B cell (primary cell): ENCODE data around the gene SPHK1. TPM values are rescaled to one million over a fixed set of nuclear protein-coding genes. Genes with fewer than 3 reads are reported as not detected.

Experiments used
- ATAC-seq: fragments of 200-7000 bp; cut with Tn5 transposase; one replicate; pipeline ENCODE4 v1.10.0; 2021; ENCODE audit warnings: low read depth, mild to moderate bottlenecking, moderate number of reproducible peaks, moderate library complexity
- CTCF ChIA-PET: fragments of 350-600 bp; sonication (Branson Sonifier 250); formaldehyde crosslinking; loops from one replicate; lab custom pipeline; 2021; ENCODE audit warnings: antibody characterized with exemption, inconsistent platforms; lab: Charles Lee
- POLR2A ChIA-PET: fragments of 350-600 bp; sonication (Branson Sonifier 250); formaldehyde crosslinking; loops from one replicate; lab custom pipeline; 2021; ENCODE audit warnings: antibody characterized with exemption; lab: Charles Lee
- DNase-seq: peaks from one replicate; pipeline ENCODE4 v3.0.0; 2013
- H2AFZ ChIP-seq: 2 replicates; pipeline ENCODE4 v1.6.1; 2012; ENCODE audit warnings: mild to moderate bottlenecking, low read depth, low read length; ENCODE audit not compliant: insufficient read depth, poor library complexity, severe bottlenecking
- H3K27ac ChIP-seq, 2 donors: 1 replicate in 1 of 2; 2 replicates in 1 of 2; pipeline ENCODE4 v1.5.1; 2012 to 2013; ENCODE audit warnings: low read length in 2 of 2, mild to moderate bottlenecking in 2 of 2, moderate library complexity in 1 of 2
- H3K27me3 ChIP-seq, 4 experiments: fragments of 200-600 bp in 1 of 4; sonication (generic) in 1 of 4; replicated peaks in 1 of 4; 1 replicate in 2 of 4; 2 replicates in 2 of 4; pipeline versions ENCODE4 v1.6.1 to v1.7.0; 2013 to 2016; ENCODE audit warnings: low read length in 3 of 4, mild to moderate bottlenecking in 2 of 4, mixed read lengths in 1 of 4, moderate library complexity in 1 of 4; ENCODE audit not compliant: insufficient read depth in 4 of 4, control insufficient read depth in 3 of 4; ENCODE audit errors: control extremely low read depth in 1 of 4
- H3K36me3 ChIP-seq, 2 experiments: replicated peaks in 1 of 2; 1 replicate in 1 of 2; 2 replicates in 1 of 2; pipeline versions ENCODE4 v1.6.1 to v1.7.1; 2013; ENCODE audit warnings: low read length in 1 of 2; ENCODE audit not compliant: insufficient read depth in 2 of 2, control insufficient read depth in 1 of 2; ENCODE audit errors: control extremely low read depth in 1 of 2, extremely low read depth in 1 of 2
- H3K4me1 ChIP-seq, 2 donors: fragments of 200-600 bp in 1 of 2; sonication (generic) in 1 of 2; 1 replicate in 1 of 2; 2 replicates in 1 of 2; pipeline versions ENCODE4 v1.5.1 to v1.6.1; 2013 to 2017; ENCODE audit warnings: low read length in 2 of 2; ENCODE audit not compliant: control insufficient read depth in 2 of 2, insufficient read depth in 2 of 2
- H3K4me2 ChIP-seq: replicated peaks from 2 replicates; pipeline ENCODE3; 2012; ENCODE audit warnings: mild to moderate bottlenecking, low read depth, low read length; ENCODE audit not compliant: poor library complexity, severe bottlenecking
- H3K4me3 ChIP-seq, 5 experiments: fragments of 200-600 bp in 1 of 5; sonication (generic) in 1 of 5; 1 replicate in 3 of 5; 2 replicates in 2 of 5; pipeline versions ENCODE4 v1.5.1 to v1.7.0; 2011 to 2016; ENCODE audit warnings: low read length in 4 of 5, mild to moderate bottlenecking in 4 of 5, low read depth in 2 of 5, control low read depth in 1 of 5, moderate library complexity in 1 of 5; ENCODE audit not compliant: insufficient read depth in 1 of 5; ENCODE audit errors: control extremely low read depth in 1 of 5, extremely low read depth in 1 of 5
- H3K79me2 ChIP-seq: fragments of 200-600 bp; sonication (generic); one replicate; pipeline ENCODE4 v1.6.0; 2016; ENCODE audit warnings: low read length; ENCODE audit not compliant: control insufficient read depth, insufficient read depth
- H3K9ac ChIP-seq: fragments of 200-600 bp; sonication (generic); 2 replicates; pipeline ENCODE4 v1.6.1; 2017; ENCODE audit warnings: mild to moderate bottlenecking, low read length, moderate library complexity
- H3K9me3 ChIP-seq, 3 donors: one replicate each; pipeline versions ENCODE4 v1.6.1 to v1.7.1; 2013; ENCODE audit warnings: low read length in 2 of 3; ENCODE audit not compliant: control insufficient read depth in 2 of 3, insufficient read depth in 1 of 3; ENCODE audit errors: control extremely low read depth in 1 of 3
- H4K20me1 ChIP-seq: 2 replicates; pipeline ENCODE4 v1.6.0; 2012; ENCODE audit warnings: mild to moderate bottlenecking, low read length; ENCODE audit not compliant: insufficient read depth, control insufficient read depth, poor library complexity, severe bottlenecking
- H3K27ac Mint-ChIP-seq: one replicate; pipeline ENCODE4 v1.8.0; 2021; ENCODE audit warnings: mixed read lengths
- H3K27me3 Mint-ChIP-seq: one replicate; pipeline ENCODE4 v1.8.0; 2021; ENCODE audit warnings: mixed read lengths
- H3K4me1 Mint-ChIP-seq: one replicate; pipeline ENCODE4 v1.8.0; 2021; ENCODE audit warnings: mixed read lengths
- H3K4me3 Mint-ChIP-seq: one replicate; pipeline ENCODE4 v1.8.0; 2021; ENCODE audit warnings: mixed read lengths
- H3K9me3 Mint-ChIP-seq: one replicate; pipeline ENCODE4 v1.8.0; 2022; ENCODE audit warnings: mixed read lengths; ENCODE audit not compliant: insufficient read depth
- CTCF ChIP-seq: fragments of 200-600 bp; IDR thresholded peaks from one replicate; pipeline ENCODE4 v1.8.0; 2022; ENCODE audit warnings: antibody characterized with exemption, mild to moderate bottlenecking
- EZH2 ChIP-seq: IDR thresholded peaks from 2 replicates; pipeline ENCODE4 v1.6.1; 2012; ENCODE audit warnings: borderline replicate concordance, low read depth, mild to moderate bottlenecking, moderate library complexity, low read length; ENCODE audit not compliant: insufficient read depth, poor library complexity, severe bottlenecking
- WGBS: methylation state at CpG from one replicate; pipeline ENCODE4 v1.1.5; 2013; ENCODE audit warnings: missing lambda C conversion rate; ENCODE audit not compliant: insufficient coverage; 5-methylcytosine and 5-hydroxymethylcytosine counted together
- intact Hi-C: fragments of 100-400 bp; cut with micrococcal nuclease; formaldehyde crosslinking; loops from one replicate; pipeline ENCODE4 v1.10.0; 2022
- polyA plus RNA-seq: library from polyadenylated mRNA; depleted of rRNA; stranded (reverse); fragments of >200 nt; gene quantifications from 2 replicates; pipeline ENCODE4 v1.2.3, GENCODE V29; 2012
- total RNA-seq, 2 donors: library from RNA; stranded (reverse); fragments of 120-200 nt in 1 of 2; gene quantifications; 1 replicate in 1 of 2; 2 replicates in 1 of 2; pipeline versions ENCODE4 v1.2.3 to v1.2.4, GENCODE V29; 2013 to 2022

The SPHK1 gene
- total and polyA plus RNA-seq, 2 donors (not counting 1 experiment from before 2014, with no cell fraction given), result 1.1 to 2.4 TPM

DNA sequence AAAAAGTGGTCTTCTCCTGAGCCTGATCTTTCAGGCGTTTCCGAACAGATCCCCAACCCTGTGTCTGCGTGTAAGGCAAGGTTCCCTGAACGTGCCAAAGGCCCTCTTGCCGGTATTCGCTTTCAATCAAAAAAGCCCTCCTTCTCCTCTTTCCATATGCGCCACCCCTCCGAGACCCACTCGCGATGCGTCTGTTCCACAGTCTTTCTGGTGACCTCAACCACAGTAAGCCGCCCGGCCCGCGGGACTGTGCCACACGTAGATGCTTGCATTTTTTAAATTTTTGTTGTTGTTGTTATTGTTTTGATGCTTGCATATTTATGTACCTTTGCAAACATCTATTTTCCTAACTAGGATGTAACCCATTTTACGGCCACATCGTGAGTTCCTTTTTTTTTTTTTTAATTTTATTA is 30.1 kb upstream of the SPHK1 start:
- 0% methylated on average over 9 of the region's 18 CpGs for WGBS
- H4K20me1 ChIP-seq, result no peaks in the 10 kb centered on the region
- H3K27ac ChIP-seq, result peak overlapping the region in 1 of 2 donors; percentile 94
- no peaks in the 10 kb centered on the region for H3K9me3 ChIP-seq
- Mint-ChIP-seq H3K9me3 (no peaks in the 10 kb centered on the region), H3K27me3 (no peaks in the 10 kb centered on the region), H3K27ac (peak overlapping the region; percentile 99), H3K4me3 (peak overlapping the region; percentile 99), H3K4me1 (peaks cover 27% of the 10 kb centered on the region)
- ChIA-PET POLR2A (interaction anchor here (0.6 to 2.0 kb wide), 5 partner anchors 30 to 386 kb away, joined by 3 to 11 read pairs (median 4); no protein-coding TSS in a partner anchor), CTCF (interaction anchor here (0.8 to 3.9 kb wide), 4 partner anchors 30 to 148 kb away, joined by 4 to 32 read pairs (median 10); partner anchors contain the start of gene SPHK1)
- intact Hi-C loops, result loop anchor here (1.0 to 5.0 kb wide), 5 partner anchors 30 to 788 kb away; partner anchors contain the start of genes RECQL5, RHBDF2, SAP30BP and SEC14L1
- peak; percentile 0 for ATAC-seq
- peak overlapping the region; percentile 96 for H2AFZ ChIP-seq
- H3K4me3 ChIP-seq, result peak overlapping the region; percentile 53 to 88 (median 68)
- no peaks in the 10 kb centered on the region for H3K27me3 ChIP-seq
- DNase-seq, result no peak
- TF ChIP-seq EZH2 (no peak), CTCF (no peak)
- H3K4me2 ChIP-seq, result peak overlapping the region; percentile 97
- H3K9ac ChIP-seq, result peak overlapping the region; percentile 77
- no peaks in the 10 kb centered on the region for H3K36me3 ChIP-seq
- peaks cover 13% of the 10 kb centered on the region for H3K79me2 ChIP-seq
- H3K4me1 ChIP-seq, result peaks cover 7 to 16% of the 10 kb centered on the region in 2 donors

DNA sequence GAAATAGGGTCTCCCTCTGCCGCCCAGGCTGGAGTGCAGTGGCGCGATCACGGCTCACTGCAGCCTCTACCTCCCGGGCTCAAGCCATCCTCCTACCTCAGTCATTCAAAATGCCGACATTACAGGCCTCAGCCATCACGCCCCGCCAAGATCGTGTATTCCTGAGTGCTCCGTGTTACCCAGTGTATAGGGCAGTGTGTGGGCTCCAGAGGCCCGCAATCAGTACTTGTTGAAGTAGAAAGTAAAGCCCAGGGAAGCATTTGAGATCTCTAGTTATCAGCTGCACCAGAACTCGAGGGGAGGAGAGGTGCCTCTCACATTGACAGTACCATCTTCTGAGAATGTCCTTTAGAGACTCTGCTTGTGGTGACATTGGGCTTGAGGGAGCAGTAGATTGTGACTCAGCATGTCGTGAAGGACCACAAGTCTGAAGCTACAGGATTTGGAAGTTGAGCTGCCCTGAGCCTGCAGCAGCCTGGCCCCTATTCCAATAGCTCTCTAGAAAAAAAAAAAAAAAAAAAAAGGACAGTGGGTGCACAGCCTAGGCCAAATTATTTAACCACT is 29.6 kb upstream of the SPHK1 start:
- 48% methylated on average over 7 of the region's 13 CpGs for WGBS
- H4K20me1 ChIP-seq, result no peaks in the 10 kb centered on the region
- no peak overlapping the region for H3K4me3 ChIP-seq
- H3K4me2 ChIP-seq, result peak overlapping the region; percentile 97
- Mint-ChIP-seq H3K4me1 (peaks cover 27% of the 10 kb centered on the region), H3K27me3 (no peaks in the 10 kb centered on the region), H3K9me3 (no peaks in the 10 kb centered on the region), H3K27ac (peak overlapping the region; percentile 1), H3K4me3 (peak overlapping the region; percentile 99)
- peaks cover 7 to 16% of the 10 kb centered on the region in 2 donors for H3K4me1 ChIP-seq
- ChIA-PET POLR2A (interaction anchor here (0.6 to 2.0 kb wide), 2 partner anchors 43 to 706 kb away, joined by 6 read pairs; no protein-coding TSS in a partner anchor), CTCF (interaction anchor here (3.0 to 3.9 kb wide), 2 partner anchors 30 to 43 kb away, joined by 15 to 32 read pairs; partner anchors contain the start of gene SPHK1)
- no peaks in the 10 kb centered on the region for H3K27me3 ChIP-seq
- TF ChIP-seq EZH2, result no peak
- TF ChIP-seq CTCF, result no peak
- H2AFZ ChIP-seq, result no peak overlapping the region
- H3K79me2 ChIP-seq, result peaks cover 13% of the 10 kb centered on the region
- ATAC-seq (no peak), DNase-seq (peak; percentile 21)
- H3K27ac ChIP-seq, result no peak overlapping the region
- H3K9ac ChIP-seq, result no peak overlapping the region
- no peaks in the 10 kb centered on the region for H3K36me3 ChIP-seq
- H3K9me3 ChIP-seq, result no peaks in the 10 kb centered on the region
- intact Hi-C loops, result loop anchor here (1.0 to 5.0 kb wide), 5 partner anchors 29 to 787 kb away; partner anchors contain the start of genes RECQL5, RHBDF2, SAP30BP and SEC14L1
